ENCODE data around the gene OR1G1. TPM values are rescaled to one million over a fixed set of nuclear protein-coding genes. Genes with fewer than 3 reads are reported as not detected.

The OR1G1 gene
- not detected for total RNA-seq

DNA sequence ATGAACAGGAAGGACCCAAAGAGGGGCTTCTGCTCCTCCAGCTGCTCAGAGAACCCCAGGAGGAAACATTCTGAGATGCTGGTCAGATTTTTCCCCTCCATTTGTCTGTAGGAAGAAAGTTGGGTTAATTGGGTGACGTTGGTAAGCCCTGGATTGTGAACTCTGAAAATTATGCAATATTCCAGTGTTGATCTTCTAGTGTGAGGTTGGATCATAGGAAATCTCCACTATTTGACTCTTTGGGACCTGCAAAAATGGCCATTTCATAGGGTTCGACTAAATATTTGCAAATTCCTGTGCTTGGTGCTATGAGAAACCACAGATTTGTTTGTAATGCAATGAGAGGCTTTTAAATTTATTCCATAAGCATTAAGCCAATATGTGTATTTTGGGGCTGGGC is at the start of gene OR1G1:
OR1G1 (minus strand) TSS at position 101 of the 400 bp plus-strand sequence; CDS start at position 101, 0 bp downstream.
- TF ChIP-seq, protein P1, sequence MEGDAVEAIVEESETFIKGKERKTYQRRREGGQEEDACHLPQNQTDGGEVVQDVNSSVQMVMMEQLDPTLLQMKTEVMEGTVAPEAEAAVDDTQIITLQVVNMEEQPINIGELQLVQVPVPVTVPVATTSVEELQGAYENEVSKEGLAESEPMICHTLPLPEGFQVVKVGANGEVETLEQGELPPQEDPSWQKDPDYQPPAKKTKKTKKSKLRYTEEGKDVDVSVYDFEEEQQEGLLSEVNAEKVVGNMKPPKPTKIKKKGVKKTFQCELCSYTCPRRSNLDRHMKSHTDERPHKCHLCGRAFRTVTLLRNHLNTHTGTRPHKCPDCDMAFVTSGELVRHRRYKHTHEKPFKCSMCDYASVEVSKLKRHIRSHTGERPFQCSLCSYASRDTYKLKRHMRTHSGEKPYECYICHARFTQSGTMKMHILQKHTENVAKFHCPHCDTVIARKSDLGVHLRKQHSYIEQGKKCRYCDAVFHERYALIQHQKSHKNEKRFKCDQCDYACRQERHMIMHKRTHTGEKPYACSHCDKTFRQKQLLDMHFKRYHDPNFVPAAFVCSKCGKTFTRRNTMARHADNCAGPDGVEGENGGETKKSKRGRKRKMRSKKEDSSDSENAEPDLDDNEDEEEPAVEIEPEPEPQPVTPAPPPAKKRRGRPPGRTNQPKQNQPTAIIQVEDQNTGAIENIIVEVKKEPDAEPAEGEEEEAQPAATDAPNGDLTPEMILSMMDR (IDR thresholded peaks at IDR 0.05; ENCODE audit: low read depth) = no peak

DNA sequence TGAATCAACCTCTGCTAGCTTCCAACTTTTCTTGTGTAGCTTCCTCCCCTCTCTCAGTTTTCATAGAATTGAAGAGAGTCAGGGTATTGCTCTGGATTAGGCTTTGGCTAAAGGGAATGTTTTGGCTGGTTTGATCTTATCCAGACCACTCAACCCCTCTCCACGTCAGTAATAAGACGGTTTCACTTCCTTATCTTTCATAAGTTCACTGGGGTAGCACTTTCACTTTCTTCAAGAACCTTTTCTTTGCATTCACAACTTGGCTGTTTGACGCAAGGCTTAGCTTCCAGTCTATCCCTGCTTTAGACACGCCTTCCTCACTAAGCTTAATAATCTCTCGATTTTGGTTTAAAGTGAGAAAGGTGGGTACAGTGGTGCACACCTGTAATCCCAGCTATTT is 40.2 kb upstream of the OR1G1 start:
- TF ChIP-seq, protein P1 (IDR thresholded peaks at IDR 0.05; ENCODE audit: low read depth) = no peak

DNA sequence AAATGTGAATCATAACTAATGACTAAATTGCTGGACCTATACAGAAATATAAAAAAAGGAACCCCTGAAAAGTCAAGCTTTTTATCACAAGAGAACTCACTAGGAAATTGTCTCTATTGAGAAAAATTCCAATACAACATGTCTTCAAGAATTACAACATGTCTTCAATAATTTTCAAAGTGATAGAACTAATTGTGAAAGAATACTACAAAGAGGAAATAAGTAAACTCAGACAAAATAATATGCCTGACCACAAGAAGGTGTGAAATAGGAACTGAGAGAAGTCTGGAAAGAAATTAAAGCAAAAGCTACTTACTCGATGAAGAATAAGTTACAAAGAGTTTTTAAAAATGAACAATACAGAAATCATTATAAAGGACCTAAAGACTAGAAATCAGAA is 29.9 kb upstream of the OR1G1 start:
- TF ChIP-seq, protein P1 (IDR thresholded peaks at IDR 0.05; ENCODE audit: low read depth) = no peak

DNA sequence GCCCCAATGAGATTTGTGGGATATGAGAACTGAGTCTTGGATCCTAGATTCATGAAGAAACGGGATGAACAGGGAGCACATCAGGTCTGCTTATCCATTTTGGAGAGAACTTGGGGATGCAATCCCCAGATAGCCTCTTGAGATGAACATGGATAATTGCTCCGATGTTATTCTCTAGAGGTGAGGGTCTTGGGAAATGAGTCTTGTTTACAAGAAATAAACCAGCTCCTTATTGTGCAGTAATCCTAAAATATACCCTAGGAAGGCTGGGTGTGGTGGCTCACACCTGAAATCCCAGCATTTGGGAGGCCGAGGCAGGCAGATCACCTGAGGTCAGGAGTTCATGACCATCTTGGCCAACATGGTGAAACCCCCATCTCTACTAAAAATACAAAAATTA is 23.0 kb downstream of the OR1G1 start, which contains the start of gene OR1D2:
OR1D2 (minus strand) TSS at position 101 of the 400 bp plus-strand sequence. CDS start 11,426 bp downstream, outside the sequence.
- TF ChIP-seq, protein P1 (IDR thresholded peaks at IDR 0.05; ENCODE audit: low read depth) = no peak

Other genes starting within 250 kb of the OR1G1 start
- not detected for gene OR1D5, start 63.9 kb downstream of the OR1G1 start, total RNA-seq
- gene OR1D2, start 23.1 kb downstream of the OR1G1 start, total RNA-seq = not detected
- gene OR1A2, start 70.0 kb upstream of the OR1G1 start, total RNA-seq = not detected
- not detected for gene OR1A1, start 80.1 kb upstream of the OR1G1 start, total RNA-seq
- not detected for gene OR3A1, start 170.8 kb upstream of the OR1G1 start, total RNA-seq